Fibroblast of peridontal ligament (primary cell): ENCODE measurements around the gene FANCC.

ENCODE experiments used
- DNase-seq: peaks from one replicate; pipeline ENCODE4 v3.0.0-alpha.2; 2010; ENCODE audit errors: extremely low read depth

FANCC gene

GRCh38 chr9:95086564-95086955, 230.9 kb downstream of the FANCC start:
- no peak for DNase-seq

DNA sequence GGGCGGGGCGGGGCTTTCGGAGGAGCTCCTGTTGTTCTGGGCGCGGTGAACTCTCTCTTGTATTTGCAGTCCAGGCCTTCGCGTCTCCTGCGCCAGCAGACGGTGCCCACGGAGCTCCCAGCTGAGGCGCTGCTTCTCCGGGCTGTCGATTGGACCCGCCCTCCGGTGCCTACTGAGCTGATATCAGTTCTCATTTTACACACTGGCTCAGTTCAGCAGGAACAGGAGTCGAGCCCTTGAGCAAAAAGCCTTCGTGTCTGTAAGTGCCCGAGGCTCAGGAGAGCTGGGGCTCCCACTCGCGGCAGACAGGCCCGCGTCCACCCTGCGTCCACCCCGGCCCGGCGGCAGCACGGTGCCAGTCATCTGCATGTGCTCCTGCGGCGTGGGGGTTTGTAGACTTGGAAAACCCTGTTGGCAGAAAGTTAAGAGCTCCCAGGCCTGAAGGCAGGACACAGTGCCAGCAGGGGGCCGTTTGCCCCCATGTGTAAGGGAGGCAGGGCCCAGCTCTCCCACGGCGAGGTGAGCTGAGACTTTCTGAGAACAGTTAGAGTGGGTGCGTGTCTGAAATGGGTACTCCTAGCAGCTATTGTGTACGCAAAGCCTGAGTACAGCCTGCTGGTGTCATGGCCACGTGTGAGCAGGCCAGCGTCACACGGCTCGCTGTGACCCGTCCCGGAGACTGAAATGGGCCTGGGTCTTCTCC, 231.5 kb downstream of the FANCC start:
- DNase-seq = no peak

DNA sequence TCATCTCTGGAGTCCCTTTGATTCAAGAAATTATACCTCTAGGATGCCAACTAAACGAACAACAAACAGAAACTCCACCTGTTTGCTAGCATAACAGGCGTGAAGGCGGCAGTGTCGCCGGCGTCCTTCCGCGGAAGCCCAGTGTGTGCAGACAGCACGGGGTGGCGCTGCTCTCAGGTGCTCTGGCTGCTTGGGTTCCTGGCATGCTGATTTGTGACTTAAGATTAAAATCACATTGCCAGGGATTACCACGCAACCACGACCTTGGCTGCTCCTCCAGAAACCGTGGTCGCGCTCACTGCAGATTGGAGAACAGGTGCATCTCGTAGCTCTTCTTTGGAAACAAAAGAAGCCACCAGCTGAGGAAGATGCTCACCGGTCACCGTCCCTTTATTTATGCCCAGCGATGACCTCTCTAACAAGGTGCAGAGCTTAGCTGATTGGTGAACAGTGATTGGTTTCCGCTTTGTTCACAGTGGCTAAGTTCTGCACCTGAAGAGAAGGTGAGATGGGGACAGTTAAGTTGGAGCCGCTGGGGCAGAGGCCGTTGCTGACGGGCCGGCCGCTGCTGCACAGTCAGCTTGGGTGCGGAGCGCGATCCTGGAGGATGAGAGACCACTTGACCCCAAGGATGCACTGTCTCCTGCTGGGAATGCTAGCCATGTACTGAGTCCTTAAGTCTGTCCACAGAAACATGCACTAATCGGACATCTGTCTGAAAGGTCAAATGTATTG, 232.3 kb downstream of the FANCC start:
- DNase-seq = no peak

DNA sequence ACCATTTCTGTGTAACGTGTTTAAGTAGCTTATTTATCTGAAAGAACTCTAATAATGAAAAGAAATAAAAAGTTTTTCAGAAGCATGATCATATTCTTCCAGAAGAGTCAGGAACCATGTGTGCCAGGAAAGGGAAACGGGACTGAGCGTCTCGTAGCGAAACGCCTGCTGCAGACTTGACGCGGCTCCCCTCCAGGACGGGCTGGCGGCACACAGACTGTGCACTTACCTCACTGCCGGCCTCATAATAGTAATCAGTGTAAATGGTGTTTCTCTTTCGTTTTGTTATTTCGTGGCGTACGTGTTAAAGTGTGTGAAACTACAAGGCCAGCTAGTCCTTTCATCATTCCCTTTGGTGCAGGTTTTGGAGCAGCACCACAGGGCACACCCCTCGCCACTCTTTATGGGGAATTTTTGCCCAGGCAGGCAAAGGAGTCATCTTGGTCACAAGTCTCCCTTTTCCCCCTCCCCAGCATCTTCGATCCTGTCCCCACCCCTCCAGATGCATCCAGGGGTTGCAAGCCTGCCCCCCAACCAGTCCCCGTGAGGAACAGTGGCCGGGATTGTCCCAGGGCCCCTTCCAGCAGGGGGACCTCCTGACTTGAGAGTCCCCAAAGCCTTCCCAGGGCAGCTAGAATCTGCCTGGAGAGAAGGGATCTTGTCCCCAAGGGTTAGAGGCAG, 233.1 kb downstream of the FANCC start:
- no peak for DNase-seq

DNA sequence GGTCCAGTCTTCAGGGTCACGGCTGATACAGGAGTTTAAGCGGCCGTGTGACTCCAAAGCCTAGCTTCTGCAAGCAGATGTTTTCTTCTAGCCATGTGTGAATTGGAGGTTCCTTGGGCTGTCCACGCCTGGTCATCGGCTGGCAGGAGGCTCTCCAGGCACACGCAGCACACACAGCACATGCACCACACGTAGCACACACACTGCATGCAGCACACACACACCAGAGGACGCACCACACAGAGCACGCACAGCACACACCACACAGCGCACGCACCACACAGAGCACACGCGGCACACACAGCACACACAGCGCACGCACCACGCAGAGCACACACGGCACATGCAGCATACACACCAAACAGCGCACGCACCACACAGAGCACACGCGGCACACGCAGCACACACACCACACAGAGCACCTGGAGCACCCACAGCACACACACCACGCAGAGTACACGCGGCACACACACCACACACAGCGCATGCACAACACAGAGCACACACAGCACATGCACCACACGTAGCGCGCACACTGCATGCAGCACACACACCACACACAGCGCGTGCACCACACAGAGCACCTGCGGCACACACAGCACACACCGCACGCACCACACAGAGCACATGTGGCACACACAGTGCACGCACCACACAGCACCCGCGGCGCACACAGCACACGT, 234.3 kb downstream of the FANCC start:
- no peak for DNase-seq

DNA sequence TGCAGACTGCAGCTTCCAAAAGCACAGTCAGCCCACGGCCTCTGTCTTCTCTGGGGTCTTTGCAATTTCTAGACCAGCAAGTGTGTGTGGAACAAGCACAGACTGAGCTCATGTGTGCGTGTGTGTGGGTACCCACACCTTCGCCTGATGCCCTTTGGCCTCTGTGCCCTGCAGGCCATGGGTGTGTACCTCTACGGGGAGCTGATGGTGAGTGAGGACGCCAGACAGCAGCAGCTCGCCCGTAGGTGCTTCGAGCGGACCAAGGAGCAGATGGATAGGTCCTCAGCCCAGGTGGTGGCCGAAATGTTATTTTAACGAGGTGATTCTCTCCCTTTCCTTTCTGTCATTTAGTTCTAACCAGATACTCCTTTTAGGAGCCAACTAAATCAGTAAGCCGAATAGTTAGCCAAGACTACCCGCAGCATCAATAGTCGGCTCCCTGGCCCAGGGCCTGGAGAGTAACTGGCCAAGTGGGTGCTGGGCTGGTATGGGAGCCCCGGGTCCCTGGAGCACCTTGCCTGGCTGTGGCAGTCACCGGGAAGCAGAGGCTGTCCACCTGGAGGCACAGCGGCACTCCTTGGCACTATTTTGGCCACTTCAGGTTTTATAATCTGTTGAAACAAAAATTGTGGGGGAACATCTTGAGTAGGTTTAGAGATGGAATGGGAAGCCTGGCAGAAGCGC, 235.0 kb downstream of the FANCC start:
- DNase-seq = no peak

DNA sequence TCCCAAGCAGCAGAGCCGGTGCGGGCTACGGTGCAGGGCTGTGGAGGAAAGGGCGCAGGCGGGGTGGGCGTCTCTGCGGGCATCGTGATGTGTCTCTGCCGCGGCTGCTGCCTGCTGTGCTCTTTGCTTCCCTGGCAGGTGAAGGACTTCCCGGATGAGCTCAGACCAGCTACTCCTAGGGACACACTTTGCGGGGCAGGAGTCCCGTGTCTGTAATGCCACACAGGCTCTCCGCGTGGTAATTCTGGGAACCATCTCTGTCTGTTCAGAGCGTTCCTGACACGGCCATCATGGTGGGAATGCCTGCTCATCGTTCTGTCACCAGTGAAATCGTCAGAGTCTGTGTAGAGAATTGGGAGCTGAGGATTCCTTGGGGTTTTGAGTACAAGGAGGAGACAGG, 235.5 kb downstream of the FANCC start:
- no peak for DNase-seq

DNA sequence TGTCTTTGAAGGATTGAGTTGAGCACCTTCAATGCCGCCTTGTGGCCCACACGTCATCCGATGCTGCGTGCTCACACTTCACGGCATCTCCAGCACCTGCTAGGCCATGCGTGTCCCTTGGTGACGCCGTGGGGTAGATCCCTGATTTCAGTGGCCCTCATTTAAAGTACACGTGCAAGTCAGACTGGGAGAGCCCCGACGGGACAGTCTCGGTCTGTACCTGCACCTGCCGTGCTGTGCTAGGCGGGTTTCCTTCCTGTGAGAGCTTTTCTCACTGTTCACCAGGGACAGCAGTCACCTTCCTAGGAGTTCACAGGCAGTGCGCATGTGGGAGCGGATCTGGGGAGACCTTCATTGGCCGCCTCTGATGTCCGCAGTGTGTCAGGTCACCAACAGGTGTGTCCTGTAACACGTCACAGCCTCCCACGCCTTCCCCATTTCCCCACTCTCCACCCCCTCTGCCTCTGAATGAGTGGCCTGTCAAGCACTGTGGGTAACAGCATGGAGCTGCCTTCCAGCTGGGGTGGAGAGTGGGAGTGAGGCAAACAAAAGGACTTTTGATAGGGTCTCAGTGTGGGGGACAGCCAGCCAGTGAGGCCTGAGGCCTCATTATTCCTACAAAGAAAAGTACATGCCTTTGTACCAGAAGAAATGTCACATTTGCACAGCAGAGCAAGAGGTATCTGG, 236.4 kb downstream of the FANCC start:
- DNase-seq = no peak

DNA sequence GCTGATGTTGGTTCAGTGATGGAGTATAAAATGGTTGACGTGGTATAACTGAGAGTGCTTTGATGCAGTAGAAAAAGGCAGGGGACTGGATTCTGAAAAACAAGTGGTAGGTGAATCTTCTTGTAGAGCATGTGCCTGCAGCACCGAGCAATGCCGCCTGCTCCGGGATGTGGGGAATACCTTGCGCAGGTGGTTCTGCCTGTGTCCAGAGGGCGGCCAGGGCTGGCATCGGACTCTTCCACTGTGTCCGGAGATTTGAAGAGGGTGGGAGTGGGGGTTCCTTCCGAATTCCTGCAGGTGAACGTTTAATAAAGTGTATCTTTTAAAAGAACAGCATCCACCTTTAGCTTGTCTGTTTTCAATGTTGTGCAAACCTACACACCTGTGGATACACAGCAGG, 238.0 kb downstream of the FANCC start:
- no peak for DNase-seq

- no peak for DNase-seq
Measured at GRCh38 chr9:95078939-95079338, 238.6 kb downstream of the FANCC start.

DNA sequence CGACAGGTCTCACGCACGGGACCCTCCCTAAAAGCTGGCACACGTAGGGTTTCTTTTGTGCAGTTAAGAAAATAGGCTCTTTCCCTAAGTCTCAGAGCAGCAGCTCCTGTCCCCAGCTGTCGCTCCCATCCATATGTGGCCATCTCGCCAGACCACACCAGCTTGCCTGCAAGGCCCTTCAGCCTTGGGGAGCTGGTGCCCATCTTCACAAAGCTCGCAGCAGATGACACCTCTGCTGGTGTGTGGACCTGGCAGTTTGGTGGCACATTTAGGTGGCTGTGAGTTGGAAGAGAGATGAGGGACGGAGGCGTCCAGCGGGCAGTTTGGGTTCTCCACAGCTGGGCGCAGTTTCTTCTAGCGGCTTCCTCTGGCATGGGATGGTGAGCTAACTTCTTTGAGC, 239.0 kb downstream of the FANCC start:
- DNase-seq = no peak

DNA sequence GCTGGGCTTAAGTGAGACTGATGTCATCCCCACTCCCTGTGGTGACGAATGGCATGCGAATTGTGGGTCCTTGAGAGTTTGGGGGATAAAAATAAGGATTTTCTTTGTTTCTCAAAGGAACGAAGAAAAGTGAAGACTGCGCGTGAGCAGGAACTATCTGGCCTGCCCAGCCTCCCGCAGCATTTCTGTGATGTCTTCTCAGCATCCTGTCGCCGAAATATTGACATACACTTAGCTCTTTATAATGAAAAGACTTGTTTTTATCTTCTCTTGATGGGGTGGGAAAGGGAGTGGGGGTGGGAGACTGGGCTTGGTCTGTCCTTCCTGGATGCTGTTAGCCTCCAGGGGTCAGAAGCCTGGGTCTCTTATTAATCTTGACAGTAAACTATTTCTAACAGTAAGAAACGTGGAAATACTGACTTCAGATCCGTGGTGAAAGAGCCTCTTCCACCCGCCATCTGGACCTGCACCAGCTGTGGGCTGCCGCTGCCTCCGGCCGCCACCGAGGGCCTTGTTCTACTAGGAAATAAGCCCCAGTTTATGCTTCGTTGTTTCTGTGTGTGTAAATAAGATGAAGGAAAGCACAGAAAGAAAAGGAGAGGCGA, 239.6 kb downstream of the FANCC start:
- no peak for DNase-seq

DNA sequence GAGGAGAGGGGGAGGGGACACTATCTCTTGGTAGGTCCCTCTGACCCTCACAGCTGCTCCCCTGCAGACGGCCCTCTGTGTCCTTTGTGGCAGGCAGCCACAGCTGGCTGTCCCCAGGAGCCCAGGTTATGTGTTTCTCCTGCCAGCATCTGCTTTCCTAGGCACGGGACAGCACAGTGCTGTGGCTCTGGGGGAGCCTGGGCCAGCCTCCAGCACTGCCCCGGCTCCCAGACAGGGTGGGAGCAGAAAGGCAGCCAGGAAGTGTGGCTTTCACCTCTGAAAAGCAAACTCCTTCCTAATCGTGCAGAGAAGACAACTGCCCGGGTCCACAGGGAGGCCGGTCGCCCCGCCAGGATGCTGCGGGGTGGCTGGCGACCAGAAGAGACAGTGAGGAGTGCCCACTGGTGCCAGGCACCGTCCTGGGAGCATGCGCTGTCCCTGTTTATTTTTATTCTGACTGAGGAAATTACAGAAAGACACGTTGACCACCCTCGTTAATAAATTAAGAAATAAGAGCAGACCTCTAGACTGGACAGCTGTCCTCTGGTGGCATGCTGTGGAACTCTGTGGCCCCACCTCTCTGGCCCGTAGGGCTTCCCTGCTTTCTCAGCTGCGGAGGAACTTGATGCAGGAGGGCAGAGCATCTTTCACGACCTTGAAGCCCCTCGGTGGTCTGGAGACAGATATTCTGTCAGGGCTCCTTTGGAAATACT, 240.3 kb downstream of the FANCC start:
- DNase-seq = no peak

DNA sequence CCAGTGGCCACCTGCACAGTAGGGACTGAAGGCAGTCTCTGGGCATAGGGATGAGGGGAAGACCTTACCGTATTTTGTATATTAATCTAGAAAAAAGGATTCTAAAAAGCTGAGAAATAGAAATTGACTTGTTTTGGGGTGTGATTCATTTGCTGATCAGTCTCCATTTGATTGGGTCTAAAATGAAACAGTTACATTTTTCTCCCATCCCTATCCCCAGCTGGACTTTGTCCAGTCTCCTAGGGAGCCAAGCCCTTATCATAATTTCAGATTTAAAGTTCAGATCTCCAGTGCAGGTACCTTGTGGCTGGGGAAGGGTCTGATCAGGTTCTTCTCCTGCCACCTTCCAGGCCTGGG, 240.8 kb downstream of the FANCC start:
- DNase-seq = no peak

DNA sequence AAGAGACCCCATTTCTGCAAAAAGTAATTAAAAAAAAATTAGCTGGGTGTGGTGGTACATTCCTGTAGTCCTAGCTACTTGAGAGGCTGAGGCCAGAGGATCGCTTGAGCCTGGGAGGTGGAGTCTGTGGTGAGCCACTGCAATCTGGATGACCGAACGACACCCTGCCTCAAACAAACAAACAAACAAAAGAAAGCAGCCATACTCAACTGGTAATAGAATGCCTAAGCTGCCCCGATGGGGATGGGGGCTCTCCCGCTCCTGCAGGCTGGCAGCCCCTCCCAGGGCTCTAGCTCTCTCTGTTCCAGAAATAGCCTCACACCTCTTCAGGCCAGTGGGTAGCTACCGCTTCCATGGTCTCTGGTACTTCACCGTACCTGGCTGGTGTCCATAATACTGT, 241.8 kb downstream of the FANCC start:
- DNase-seq = no peak

GRCh38 chr9:95074632-95075031, 242.9 kb downstream of the FANCC start:
- DNase-seq = no peak

- no peak for DNase-seq
Measured at GRCh38 chr9:95073918-95074317, 243.6 kb downstream of the FANCC start.

DNA sequence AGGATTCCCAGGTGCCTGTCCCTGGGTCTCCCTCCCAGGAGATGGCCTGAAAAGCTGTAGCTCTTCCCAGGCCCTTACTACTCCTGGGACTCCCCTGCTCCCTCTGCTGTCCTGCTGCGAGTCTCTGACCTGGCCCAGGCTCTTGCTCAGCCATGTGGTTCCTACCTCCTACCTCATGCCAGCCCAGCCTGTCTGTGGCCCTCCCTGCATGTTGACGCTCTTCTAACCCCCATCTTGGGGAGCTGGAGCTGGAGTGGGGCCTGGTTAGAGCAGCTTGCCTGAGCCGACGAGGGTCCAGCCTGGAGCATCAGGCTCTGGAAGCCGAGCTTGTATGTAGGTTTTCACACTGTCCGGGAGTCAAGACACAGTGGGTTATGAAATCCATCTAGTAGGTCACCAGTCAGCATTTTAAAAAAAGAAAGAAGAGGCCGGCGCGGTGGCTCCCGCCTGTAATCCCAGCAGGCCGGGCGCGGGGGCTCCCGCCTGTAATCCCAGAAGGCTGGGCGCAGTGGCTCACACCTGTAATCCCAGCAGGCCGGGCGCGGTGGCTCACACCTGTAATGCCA, 244.4 kb downstream of the FANCC start:
- DNase-seq = no peak

- DNase-seq = no peak
Measured at GRCh38 chr9:95071925-95072324, 245.6 kb downstream of the FANCC start.

DNA sequence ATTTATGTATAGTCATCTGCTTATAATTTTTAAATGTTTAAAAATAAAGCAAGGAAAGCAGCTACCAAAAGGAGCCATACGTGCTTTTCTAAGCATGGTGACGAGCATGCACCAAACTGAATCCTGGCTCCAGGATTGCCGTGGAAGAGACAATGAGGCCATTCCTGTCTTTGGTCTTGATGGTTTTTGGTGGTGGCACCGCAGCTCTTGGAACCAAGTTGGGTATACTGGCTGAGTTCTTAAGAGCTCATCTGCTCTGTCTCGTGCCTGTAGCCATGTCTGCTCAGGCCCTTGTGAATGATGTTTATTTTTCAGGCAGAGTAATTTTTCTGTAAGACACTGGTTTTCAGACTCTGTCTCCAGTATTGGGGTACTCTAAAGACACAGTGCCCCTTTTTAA, 246.1 kb downstream of the FANCC start:
- no peak for DNase-seq
